Urinary bladder (tissue), 4 donors: ENCODE measurements around the gene MUC5B. TPM values are rescaled to one million over a fixed set of nuclear protein-coding genes. Genes with fewer than 3 reads are reported as not detected.

Experiments used
- DNase-seq: peaks from one replicate; pipeline ENCODE4 v3.0.0-alpha.2; 2015; ENCODE audit errors: extremely low spot score
- H3K27ac ChIP-seq: one replicate; pipeline ENCODE4 v1.5.1; 2013; ENCODE audit warnings: low read depth, mild to moderate bottlenecking, moderate library complexity
- H3K36me3 ChIP-seq: one replicate; pipeline ENCODE4 v1.6.1; 2013; ENCODE audit warnings: mild to moderate bottlenecking, moderate library complexity; ENCODE audit not compliant: insufficient read depth
- H3K4me1 ChIP-seq: one replicate; pipeline ENCODE4 v1.6.1; 2013; ENCODE audit warnings: mild to moderate bottlenecking, moderate library complexity; ENCODE audit not compliant: insufficient read depth
- H3K4me3 ChIP-seq: one replicate; pipeline ENCODE4 v1.5.1; 2013; ENCODE audit warnings: low read depth, low read length
- WGBS: extraction: QIAGEN DNeasy Blood & Tissue Kit; methylation state at CpG from one replicate; pipeline ENCODE4 v1.1.7; 2013; 5-methylcytosine and 5-hydroxymethylcytosine counted together
- polyA plus RNA-seq: library from polyadenylated mRNA; stranded (reverse); fragments of 200-250 nt; gene quantifications from one replicate; pipeline ENCODE4 v1.2.3, GENCODE V29; 2013
- total RNA-seq: library from RNA; depleted of rRNA; stranded (reverse); fragments of >200 nt; gene quantifications from one replicate; pipeline ENCODE4 v1.2.3, GENCODE V29; 2014
- donor health status: healthy with polysubstance abuse.
- donor health status: healthy.

Gene MUC5B
- total and polyA plus RNA-seq, 2 donors: not detected

GRCh38 chr11:1269957-1270356 lies 47.1 kb downstream of the MUC5B start:
- H3K36me3 ChIP-seq: no peaks in the 10 kb centered on the region
- no peak for DNase-seq
- no peaks in the 10 kb centered on the region for H3K4me1 ChIP-seq
- no peak overlapping the region for H3K27ac ChIP-seq
- 86% methylated on average over 5 of the region's 5 CpGs for WGBS
- H3K4me3 ChIP-seq: no peak overlapping the region

- no peak overlapping the region for H3K4me3 ChIP-seq
- H3K27ac ChIP-seq: no peak overlapping the region
- no peak for DNase-seq
- no peaks in the 10 kb centered on the region for H3K4me1 ChIP-seq
- WGBS: 90% methylated on average over 10 of the region's 10 CpGs
- no peaks in the 10 kb centered on the region for H3K36me3 ChIP-seq
Observed at GRCh38 chr11:1270476-1270875, 47.6 kb downstream of the MUC5B start.

- no peak for DNase-seq
- Histone ChIP-seq H3K4me3 (no peak overlapping the region), H3K27ac (no peak overlapping the region), H3K36me3 (no peaks in the 10 kb centered on the region), H3K4me1 (no peaks in the 10 kb centered on the region)
- 42% methylated on average over 13 of the region's 13 CpGs for WGBS
Observed at GRCh38 chr11:1271002-1271401, 48.1 kb downstream of the MUC5B start.

- H3K36me3 ChIP-seq: peaks cover 2% of the 10 kb centered on the region
- 66% methylated on average over 9 of the region's 9 CpGs for WGBS
- DNase-seq: no peak
- no peak overlapping the region for H3K27ac ChIP-seq
- H3K4me3 ChIP-seq: no peak overlapping the region
- no peaks in the 10 kb centered on the region for H3K4me1 ChIP-seq
Observed at GRCh38 chr11:1271406-1271805, 48.5 kb downstream of the MUC5B start.

GRCh38 chr11:1271927-1272326 lies 49.1 kb downstream of the MUC5B start:
- Histone ChIP-seq H3K36me3 (peaks cover 2% of the 10 kb centered on the region), H3K4me3 (no peak overlapping the region), H3K4me1 (no peaks in the 10 kb centered on the region), H3K27ac (no peak overlapping the region)
- WGBS: 89% methylated on average over 30 of the region's 30 CpGs
- DNase-seq: no peak

GRCh38 chr11:1272531-1272930 lies 49.7 kb downstream of the MUC5B start:
- WGBS: 95% methylated on average over 30 of the region's 30 CpGs
- H3K4me3 ChIP-seq: no peak overlapping the region
- peaks cover 2% of the 10 kb centered on the region for H3K36me3 ChIP-seq

GRCh38 chr11:1274501-1274900 lies 51.6 kb downstream of the MUC5B start:
- WGBS: 89% methylated on average over 14 of the region's 14 CpGs

More at GRCh38 chr11:1272531-1272930, 49.7 kb downstream of the MUC5B start:
- Histone ChIP-seq H3K4me1 (no peaks in the 10 kb centered on the region), H3K27ac (no peak overlapping the region)
- no peak for DNase-seq

GRCh38 chr11:1275021-1275420 lies 52.2 kb downstream of the MUC5B start:
- no peak overlapping the region for H3K4me3 ChIP-seq
- H3K27ac ChIP-seq: no peak overlapping the region
- H3K4me1 ChIP-seq: no peaks in the 10 kb centered on the region
- DNase-seq: no peak
- 92% methylated on average over 18 of the region's 18 CpGs for WGBS
- peaks cover 2% of the 10 kb centered on the region for H3K36me3 ChIP-seq

More at GRCh38 chr11:1274501-1274900, 51.6 kb downstream of the MUC5B start:
- no peak overlapping the region for H3K27ac ChIP-seq
- H3K4me3 ChIP-seq: no peak overlapping the region
- no peaks in the 10 kb centered on the region for H3K4me1 ChIP-seq
- peaks cover 2% of the 10 kb centered on the region for H3K36me3 ChIP-seq
- DNase-seq: no peak

GRCh38 chr11:1276041-1276790 lies 53.4 kb downstream of the MUC5B start:
- 85% methylated on average over 32 of the region's 32 CpGs for WGBS
- DNase-seq: no peak
- peaks cover 2% of the 10 kb centered on the region for H3K36me3 ChIP-seq
- H3K4me3 ChIP-seq: no peak overlapping the region
- H3K4me1 ChIP-seq: no peaks in the 10 kb centered on the region
- H3K27ac ChIP-seq: no peak overlapping the region

GRCh38 chr11:1276866-1277615 lies 54.2 kb downstream of the MUC5B start:
- WGBS: 92% methylated on average over 37 of the region's 37 CpGs
- Histone ChIP-seq H3K4me1 (no peaks in the 10 kb centered on the region), H3K4me3 (no peak overlapping the region), H3K36me3 (peaks cover 2% of the 10 kb centered on the region), H3K27ac (no peak overlapping the region)
- DNase-seq: no peak

- 92% methylated on average over 27 of the region's 27 CpGs for WGBS
- DNase-seq: no peak
- no peaks in the 10 kb centered on the region for H3K4me1 ChIP-seq
- no peak overlapping the region for H3K27ac ChIP-seq
- peaks cover 2% of the 10 kb centered on the region for H3K36me3 ChIP-seq
- no peak overlapping the region for H3K4me3 ChIP-seq
Observed at GRCh38 chr11:1277936-1278512, 55.2 kb downstream of the MUC5B start.

- H3K4me3 ChIP-seq: no peak overlapping the region
- 94% methylated on average over 40 of the region's 40 CpGs for WGBS
- DNase-seq: no peak
- H3K4me1 ChIP-seq: no peaks in the 10 kb centered on the region
- H3K27ac ChIP-seq: no peak overlapping the region
- peaks cover 2% of the 10 kb centered on the region for H3K36me3 ChIP-seq
Observed at GRCh38 chr11:1278766-1279673, 56.2 kb downstream of the MUC5B start.

GRCh38 chr11:1279674-1280055 lies 56.8 kb downstream of the MUC5B start:
- peaks cover 4% of the 10 kb centered on the region for H3K36me3 ChIP-seq
- no peak overlapping the region for H3K4me3 ChIP-seq
- WGBS: 93% methylated on average over 14 of the region's 14 CpGs
- DNase-seq: no peak
- H3K27ac ChIP-seq: no peak overlapping the region
- H3K4me1 ChIP-seq: no peaks in the 10 kb centered on the region
